Adrenal gland (tissue), 12 donors: Measurements from ENCODE around the gene TM6SF1. TPM values are rescaled to one million over a fixed set of nuclear protein-coding genes. Genes with fewer than 3 reads are reported as not detected.

ENCODE experiments used
- DNase-seq, 7 donors: peaks; one replicate each; pipeline ENCODE4 v3.0.0-alpha.2; 2019 to 2020
- H3K27ac ChIP-seq, 5 donors: fragments of 200-600 bp; sonication (generic) in 4 of 5; 1 replicate in 3 of 5; 2 replicates in 2 of 5; pipeline versions ENCODE4 v1.5.1 to v1.8.0; 2016 to 2020; ENCODE audit warnings: mild to moderate bottlenecking in 1 of 5
- H3K27me3 ChIP-seq: fragments of 200-600 bp; 2 replicates; pipeline ENCODE4 v1.8.0; 2021
- H3K36me3 ChIP-seq, 2 donors: fragments of 200-600 bp; replicated peaks in 1 of 2; 1 replicate in 1 of 2; 2 replicates in 1 of 2; pipeline versions ENCODE4 v1.5.1 to v1.8.0; 2018 to 2022
- H3K4me1 ChIP-seq, 2 donors: fragments of 200-600 bp; replicated peaks in 1 of 2; 1 replicate in 1 of 2; 2 replicates in 1 of 2; pipeline versions ENCODE4 v1.5.1 to v1.8.0; 2018 to 2021
- H3K4me3 ChIP-seq, 4 donors: fragments of 200-600 bp; sonication (generic) in 3 of 4; one replicate each; pipeline ENCODE4 v1.5.1; 2016 to 2018
- H3K9me3 ChIP-seq, 3 donors: fragments of 200-600 bp; sonication (generic) in 1 of 3; replicated peaks in 1 of 3; 1 replicate in 2 of 3; 2 replicates in 1 of 3; pipeline versions ENCODE4 v1.5.1 to v1.8.0; 2016 to 2021
- POLR2A ChIP-seq, 2 donors: fragments of 450-650 bp; IDR thresholded peaks; one replicate each; pipeline ENCODE4 v1.6.1; 2017; ENCODE audit warnings: antibody characterized with exemption in 2 of 2, mild to moderate bottlenecking in 2 of 2, moderate library complexity in 1 of 2
- WGBS, 4 donors: extraction: QIAGEN DNeasy Blood & Tissue Kit in 2 of 4; methylation state at CpG; one replicate each; pipeline versions ENCODE4 v1.1.5 to v1.1.7; 2013 to 2017; 5-methylcytosine and 5-hydroxymethylcytosine counted together
- intact Hi-C, 2 donors: fragments of 100-400 bp; cut with DNase I; formaldehyde crosslinking; loops; one replicate each; pipeline versions ENCODE4 v1.14.1 to v1.15.0; 2022 to 2023
- polyA plus RNA-seq, 3 donors: library from polyadenylated mRNA; stranded (reverse); fragments of 200-250 nt in 2 of 3; fragments of 350-450 nt in 1 of 3; fragmentation: Illumina TruSeq in 1 of 3; extraction: RNeasy Lipid Tissue Mini Kit (QIAGEN cat#74804) in 1 of 3; gene quantifications; one replicate each; pipeline ENCODE4 v1.2.3, GENCODE V29; 2013 to 2014
- total RNA-seq, 9 donors: library from RNA; depleted of rRNA in 4 of 9; stranded (reverse); fragments of >200 nt in 4 of 9; fragments of 120-200 nt in 1 of 9; fragmentation: NEBNext Ultra II Directional in 1 of 9; extraction: Animal tissue kit (Norgen Biotek cat#: 25700) in 1 of 9; gene quantifications; one replicate each; pipeline versions ENCODE4 v1.1.0 to v1.2.4, GENCODE V29; 2013 to 2023
- TF ChIP-seq, protein P1 (sequence below), 6 experiments: fragments of 450-650 bp in 4 of 6; fragments of 200-600 bp in 2 of 6; sonication (generic) in 1 of 6; IDR thresholded peaks; 1 replicate in 5 of 6; 2 replicates in 1 of 6; pipeline versions ENCODE4 v1.5.1 to v1.8.0; 2016 to 2021; ENCODE audit warnings: antibody characterized with exemption in 6 of 6, mild to moderate bottlenecking in 2 of 6, moderate library complexity in 1 of 6
- donor health status: healthy with polysubstance abuse.
- donor health status: Bipolar disorder and iron deficiency.
- donor health status: DM: yes; HTN: yes; CAD: no.
- donor health status: DM: no; HTN: no; CAD: no.
- donor health status: DM: no; HTN: no; CAD: no.
- donor health status: DM: yes; HTN: yes; CAD: no.

TM6SF1 gene
- total and polyA plus RNA-seq, 12 donors, result 0.67 to 9.5 (median 4.3) TPM

DNA sequence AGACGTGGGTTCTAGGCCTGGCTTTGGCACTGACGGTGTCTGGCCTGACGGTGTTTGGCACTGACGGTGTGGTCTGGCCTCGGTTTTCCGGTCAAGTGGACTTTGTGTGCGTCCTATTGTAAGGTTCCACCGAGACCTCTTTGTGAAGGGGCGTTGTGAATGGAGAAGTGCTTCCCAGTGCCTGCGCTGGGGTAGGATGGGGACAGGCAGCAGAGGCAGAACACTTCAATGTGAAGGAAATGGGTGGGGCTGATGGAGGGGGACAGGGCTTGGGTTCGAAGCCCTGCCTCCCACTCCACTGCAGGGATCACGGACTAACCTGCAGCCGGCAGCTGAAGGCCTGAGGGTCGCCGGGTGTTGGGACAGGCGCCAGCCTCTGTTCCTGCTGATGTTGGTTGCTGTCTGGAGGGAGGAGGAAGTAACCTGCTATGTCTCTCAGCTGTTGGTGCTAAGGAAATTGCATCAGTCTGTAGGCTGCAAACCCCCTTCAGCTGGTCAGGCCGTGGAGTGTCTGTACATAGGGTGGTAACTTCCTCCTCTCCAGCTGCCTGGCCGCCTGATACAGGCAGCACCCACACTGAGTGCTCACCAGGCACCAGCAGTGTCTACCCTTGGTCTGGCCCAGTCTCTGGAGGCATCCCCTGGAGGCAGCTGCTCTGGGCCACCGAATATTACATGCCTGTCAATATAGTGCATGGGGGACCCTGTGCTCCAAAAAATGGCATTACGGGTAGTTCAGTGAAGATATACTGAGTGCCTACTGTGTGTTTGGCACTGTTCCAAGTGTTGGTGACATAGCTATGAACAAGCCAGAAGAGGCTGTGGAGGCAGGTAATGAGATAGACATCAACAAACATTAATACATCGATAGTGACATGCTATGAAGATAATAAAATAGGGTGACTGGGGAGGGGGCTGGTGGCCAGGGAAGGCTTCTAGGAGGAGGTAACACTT lies 1.1 kb downstream of the TM6SF1 start:
- peak overlapping the region in 1 of 4 donors; percentile 67 for H3K4me3 ChIP-seq
- peak overlapping the region in 4 of 5 donors; percentile 0 to 90 (median 46) for H3K27ac ChIP-seq
- intact Hi-C loops, result no loop called here
- peaks cover 0 to 6% of the 10 kb centered on the region in 2 donors for H3K4me1 ChIP-seq
- no peaks in the 10 kb centered on the region for H3K9me3 ChIP-seq
- peaks cover 7% of the 10 kb centered on the region for H3K27me3 ChIP-seq
- WGBS, 4 donors, result 50 to 67% (median 59%) methylated on average over 17 to 21 of the region's 21 CpGs
- H3K36me3 ChIP-seq, result no peaks in the 10 kb centered on the region
- TF ChIP-seq, protein P1, sequence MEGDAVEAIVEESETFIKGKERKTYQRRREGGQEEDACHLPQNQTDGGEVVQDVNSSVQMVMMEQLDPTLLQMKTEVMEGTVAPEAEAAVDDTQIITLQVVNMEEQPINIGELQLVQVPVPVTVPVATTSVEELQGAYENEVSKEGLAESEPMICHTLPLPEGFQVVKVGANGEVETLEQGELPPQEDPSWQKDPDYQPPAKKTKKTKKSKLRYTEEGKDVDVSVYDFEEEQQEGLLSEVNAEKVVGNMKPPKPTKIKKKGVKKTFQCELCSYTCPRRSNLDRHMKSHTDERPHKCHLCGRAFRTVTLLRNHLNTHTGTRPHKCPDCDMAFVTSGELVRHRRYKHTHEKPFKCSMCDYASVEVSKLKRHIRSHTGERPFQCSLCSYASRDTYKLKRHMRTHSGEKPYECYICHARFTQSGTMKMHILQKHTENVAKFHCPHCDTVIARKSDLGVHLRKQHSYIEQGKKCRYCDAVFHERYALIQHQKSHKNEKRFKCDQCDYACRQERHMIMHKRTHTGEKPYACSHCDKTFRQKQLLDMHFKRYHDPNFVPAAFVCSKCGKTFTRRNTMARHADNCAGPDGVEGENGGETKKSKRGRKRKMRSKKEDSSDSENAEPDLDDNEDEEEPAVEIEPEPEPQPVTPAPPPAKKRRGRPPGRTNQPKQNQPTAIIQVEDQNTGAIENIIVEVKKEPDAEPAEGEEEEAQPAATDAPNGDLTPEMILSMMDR (IDR thresholded peaks at IDR 0.05), result no peak
- TF ChIP-seq POLR2A (IDR thresholded peaks at IDR 0.05), result peak in 1 of 2 donors; percentile 36
- DNase-seq, result peak; percentile 33 to 75 (median 65)

DNA sequence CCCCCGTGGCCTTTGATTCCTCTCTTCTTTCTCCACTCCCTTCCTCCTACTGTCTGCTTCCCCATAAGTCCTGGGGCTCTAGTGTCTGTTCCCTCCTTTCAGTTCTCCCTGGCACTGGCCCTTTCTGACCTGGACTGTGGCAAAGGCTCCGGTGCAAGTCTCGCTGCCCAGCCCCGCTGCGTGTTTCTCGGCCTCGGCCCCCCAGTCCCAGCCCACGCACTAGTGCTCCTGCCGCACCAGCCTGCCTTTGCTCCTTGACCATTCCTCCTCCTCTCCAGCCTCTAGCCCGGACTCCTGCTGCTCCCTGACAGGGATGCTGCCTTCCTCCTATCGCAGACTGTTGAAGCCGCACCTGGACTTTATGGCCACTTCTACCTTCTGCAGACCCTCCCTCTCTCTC lies 2.1 kb downstream of the TM6SF1 start:
- peak overlapping the region in 1 of 5 donors; percentile 34 for H3K27ac ChIP-seq
- intact Hi-C loops, result no loop called here
- H3K27me3 ChIP-seq, result peaks cover 7% of the 10 kb centered on the region
- 80 to 82% (median 81%) methylated on average over 12 of the region's 12 CpGs for WGBS, 4 donors
- H3K9me3 ChIP-seq, result no peaks in the 10 kb centered on the region
- no peak for DNase-seq
- no peaks in the 10 kb centered on the region for H3K36me3 ChIP-seq
- no peak overlapping the region for H3K4me3 ChIP-seq
- H3K4me1 ChIP-seq, result peaks cover 0 to 6% of the 10 kb centered on the region in 2 donors
- TF ChIP-seq, protein P1 (IDR thresholded peaks at IDR 0.05), result no peak
- no peak for TF ChIP-seq POLR2A (IDR thresholded peaks at IDR 0.05)

DNA sequence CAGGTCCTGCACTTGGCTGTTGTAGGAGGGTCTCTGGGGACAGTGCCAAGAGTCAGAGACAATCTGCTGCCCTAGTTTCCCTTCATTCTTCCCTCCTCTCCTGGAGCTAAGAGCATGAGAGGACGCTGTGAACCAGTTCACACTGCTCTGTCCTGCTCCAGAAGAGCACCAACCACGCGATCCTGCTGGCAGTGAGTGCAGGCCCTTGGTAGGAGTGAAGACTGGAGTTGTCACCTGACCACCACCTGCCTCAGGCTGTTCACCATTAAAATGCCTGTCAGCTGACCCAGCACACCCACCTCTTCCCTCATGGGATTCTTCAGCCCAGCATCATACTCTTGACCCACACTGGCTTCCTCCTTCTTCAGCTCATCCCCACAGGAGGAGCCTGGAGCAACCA lies 2.9 kb downstream of the TM6SF1 start:
- TF ChIP-seq POLR2A (IDR thresholded peaks at IDR 0.05), result no peak
- TF ChIP-seq, protein P1 (IDR thresholded peaks at IDR 0.05), result no peak
- no peaks in the 10 kb centered on the region for H3K36me3 ChIP-seq
- peaks cover 7% of the 10 kb centered on the region for H3K27me3 ChIP-seq
- H3K4me1 ChIP-seq, result peaks cover 0 to 6% of the 10 kb centered on the region in 2 donors
- H3K4me3 ChIP-seq, result no peak overlapping the region
- intact Hi-C loops, result no loop called here
- DNase-seq, result no peak
- no peaks in the 10 kb centered on the region for H3K9me3 ChIP-seq
- WGBS, 4 donors, result 79 to 96% (median 91%) methylated on average over 3 of the region's 3 CpGs
- no peak overlapping the region for H3K27ac ChIP-seq

DNA sequence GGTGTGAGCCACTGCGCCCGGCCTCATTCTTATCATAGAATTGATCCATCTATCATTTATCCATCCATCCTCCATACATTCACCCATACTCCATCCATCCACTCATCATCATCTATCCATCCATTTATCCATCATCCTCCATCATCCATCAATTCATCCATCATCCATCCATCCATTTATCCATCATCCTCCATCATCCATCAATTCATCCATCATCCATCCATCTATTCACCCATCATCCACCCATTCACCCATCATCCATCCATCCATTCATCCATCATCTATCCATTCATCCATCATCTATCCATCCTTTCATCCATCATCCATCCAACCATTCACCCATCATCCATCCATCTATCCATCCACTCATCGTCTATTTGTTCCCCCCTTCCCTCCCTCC lies 3.7 kb downstream of the TM6SF1 start:
- no peak for DNase-seq
- no peak overlapping the region for H3K4me3 ChIP-seq
- intact Hi-C loops, result no loop called here
- H3K36me3 ChIP-seq, result no peaks in the 10 kb centered on the region
- H3K4me1 ChIP-seq, result peaks cover 0 to 6% of the 10 kb centered on the region in 2 donors
- H3K27ac ChIP-seq, result no peak overlapping the region
- TF ChIP-seq, protein P1 (IDR thresholded peaks at IDR 0.05), result no peak
- TF ChIP-seq POLR2A (IDR thresholded peaks at IDR 0.05), result no peak
- H3K27me3 ChIP-seq, result peaks cover 7% of the 10 kb centered on the region
- H3K9me3 ChIP-seq, result no peaks in the 10 kb centered on the region
- 89 to 95% (median 94%) methylated on average over 3 of the region's 3 CpGs for whole genome bisulfite sequencing, 4 donors
